ENCODE data around the gene IL1RAPL1. TPM values are rescaled to one million over a fixed set of nuclear protein-coding genes. Genes with fewer than 3 reads are reported as not detected.

The IL1RAPL1 gene
- total and polyA plus RNA-seq, 9 of the 15 experiments (the other 6 are each of a cell fraction or from before 2014, with no cell fraction given), result 0.04 to 0.07 (median 0.04) TPM; not detected in 6

GRCh38 chrX:28706964-28707363 lies 119.7 kb downstream of the IL1RAPL1 start (continued):
- TF ChIP-seq, protein P1, sequence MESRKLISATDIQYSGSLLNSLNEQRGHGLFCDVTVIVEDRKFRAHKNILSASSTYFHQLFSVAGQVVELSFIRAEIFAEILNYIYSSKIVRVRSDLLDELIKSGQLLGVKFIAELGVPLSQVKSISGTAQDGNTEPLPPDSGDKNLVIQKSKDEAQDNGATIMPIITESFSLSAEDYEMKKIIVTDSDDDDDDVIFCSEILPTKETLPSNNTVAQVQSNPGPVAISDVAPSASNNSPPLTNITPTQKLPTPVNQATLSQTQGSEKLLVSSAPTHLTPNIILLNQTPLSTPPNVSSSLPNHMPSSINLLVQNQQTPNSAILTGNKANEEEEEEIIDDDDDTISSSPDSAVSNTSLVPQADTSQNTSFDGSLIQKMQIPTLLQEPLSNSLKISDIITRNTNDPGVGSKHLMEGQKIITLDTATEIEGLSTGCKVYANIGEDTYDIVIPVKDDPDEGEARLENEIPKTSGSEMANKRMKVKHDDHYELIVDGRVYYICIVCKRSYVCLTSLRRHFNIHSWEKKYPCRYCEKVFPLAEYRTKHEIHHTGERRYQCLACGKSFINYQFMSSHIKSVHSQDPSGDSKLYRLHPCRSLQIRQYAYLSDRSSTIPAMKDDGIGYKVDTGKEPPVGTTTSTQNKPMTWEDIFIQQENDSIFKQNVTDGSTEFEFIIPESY (CRISPR knock-in tag; IDR thresholded peaks at IDR 0.05), result no peak
- TF ChIP-seq TBP (optimal IDR thresholded peaks at IDR 0.05; ENCODE audit: low read depth, low read length) (no peak), SUPT5H (IDR thresholded peaks at IDR 0.05) (no peak)
- TF ChIP-seq, protein P2, sequence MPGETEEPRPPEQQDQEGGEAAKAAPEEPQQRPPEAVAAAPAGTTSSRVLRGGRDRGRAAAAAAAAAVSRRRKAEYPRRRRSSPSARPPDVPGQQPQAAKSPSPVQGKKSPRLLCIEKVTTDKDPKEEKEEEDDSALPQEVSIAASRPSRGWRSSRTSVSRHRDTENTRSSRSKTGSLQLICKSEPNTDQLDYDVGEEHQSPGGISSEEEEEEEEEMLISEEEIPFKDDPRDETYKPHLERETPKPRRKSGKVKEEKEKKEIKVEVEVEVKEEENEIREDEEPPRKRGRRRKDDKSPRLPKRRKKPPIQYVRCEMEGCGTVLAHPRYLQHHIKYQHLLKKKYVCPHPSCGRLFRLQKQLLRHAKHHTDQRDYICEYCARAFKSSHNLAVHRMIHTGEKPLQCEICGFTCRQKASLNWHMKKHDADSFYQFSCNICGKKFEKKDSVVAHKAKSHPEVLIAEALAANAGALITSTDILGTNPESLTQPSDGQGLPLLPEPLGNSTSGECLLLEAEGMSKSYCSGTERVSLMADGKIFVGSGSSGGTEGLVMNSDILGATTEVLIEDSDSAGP (CRISPR knock-in tag; IDR thresholded peaks at IDR 0.05), result no peak

GRCh38 chrX:28709421-28709820 lies 122.2 kb downstream of the IL1RAPL1 start:
- Histone ChIP-seq H4K20me1 (replicated peaks; ENCODE audit: control insufficient read depth, insufficient read depth, low read length) (no peaks in the 10 kb centered on the region), H3K4me3 (no peak overlapping the region), H3K9ac (ENCODE audit: insufficient read depth in 1 of 2, low read depth in 2 of 2, low read length in 2 of 2) (no peak overlapping the region), H3K9me3 (replicated peaks; ENCODE audit: control insufficient read depth, insufficient read depth, low read depth, low read length) (no peaks in the 10 kb centered on the region), H3K4me1 (replicated peaks in 1 of 2; ENCODE audit: control insufficient read depth in 2 of 2, insufficient read depth in 2 of 2, low read length in 2 of 2) (no peaks in the 10 kb centered on the region), H3K27me3 (ENCODE audit: control insufficient read depth in 2 of 2, insufficient read depth in 2 of 2, low read length in 2 of 2) (no peaks in the 10 kb centered on the region), H3K9me1 (ENCODE audit: control insufficient read depth, insufficient read depth, low read length) (no peaks in the 10 kb centered on the region), H3K79me2 (ENCODE audit: control insufficient read depth, insufficient read depth, low read length) (no peaks in the 10 kb centered on the region), H3K4me2 (ENCODE audit: insufficient read depth, low read length) (no peak overlapping the region), H3K36me3 (ENCODE audit: control insufficient read depth, insufficient read depth, low read length) (no peaks in the 10 kb centered on the region), H3K27ac (ENCODE audit: extremely low read depth, low read depth, low read length) (no peak overlapping the region), H2AFZ (ENCODE audit: low read depth, low read length) (no peak overlapping the region)
- in situ Hi-C loops (cut with MboI) (no loop called here), intact Hi-C loops (cut with micrococcal nuclease) (no loop called here)
- 0% methylated on average over 3 of the region's 3 CpGs for WGBS (ENCODE audit: insufficient coverage, low coverage, missing lambda C conversion rate)
- ATAC-seq (no peak), DNase-seq (ENCODE audit: extremely low read depth in 1 of 4, low spot score in 3 of 4) (no peak), FAIRE-seq (no peak)
- CTCF ChIA-PET (ENCODE audit: low intra/inter-chr PET ratio), result no interaction called here
- no TSS peak for BruUV-seq (replicated peaks)
- POLR2A ChIA-PET, result no interaction called here
- TF ChIP-seq DDX20 (tag; IDR thresholded peaks at IDR 0.05; ENCODE audit: low read depth), result no peak
- TF ChIP-seq CTBP1 (IDR thresholded peaks at IDR 0.05; ENCODE audit: borderline replicate concordance), result no peak
- no peak for TF ChIP-seq ZNF764 (CRISPR knock-in tag; IDR thresholded peaks at IDR 0.05; ENCODE audit: low read depth)
- no peak for TF ChIP-seq RBM25 (IDR thresholded peaks at IDR 0.05; ENCODE audit: low read depth, low read length, severe bottlenecking)
- TF ChIP-seq MCM7 (IDR thresholded peaks at IDR 0.05), result no peak
- TF ChIP-seq ZNF512 (tag; IDR thresholded peaks at IDR 0.05), result no peak
- TF ChIP-seq ESRRA (IDR thresholded peaks at IDR 0.05; ENCODE audit: borderline replicate concordance, low read depth), result no peak
- no peak for TF ChIP-seq ZKSCAN8 (CRISPR knock-in tag; IDR thresholded peaks at IDR 0.05)
- no peak for TF ChIP-seq HLTF (IDR thresholded peaks at IDR 0.05)
- TF ChIP-seq SRSF9 (IDR thresholded peaks at IDR 0.05; ENCODE audit: borderline replicate concordance, low read depth, low read length), result no peak
- TF ChIP-seq HNRNPL (IDR thresholded peaks at IDR 0.05; ENCODE audit: low read depth, low read length), result no peak
- no peak for TF ChIP-seq HDGF (IDR thresholded peaks at IDR 0.05)
- no peak for TF ChIP-seq YY1 (IDR thresholded peaks at IDR 0.05; ENCODE audit: borderline replicate concordance in 1 of 3, control insufficient read depth in 1 of 3, extremely low read depth in 1 of 3, insufficient read depth in 3 of 3, insufficient read length in 1 of 3, insufficient replicate concordance in 2 of 3, low read depth in 1 of 3, low read length in 2 of 3)
- no peak for TF ChIP-seq ZBTB8A (IDR thresholded peaks at IDR 0.05; ENCODE audit: partially characterized antibody)

Data from K562 (cell line).